Smooth muscle cell (in vitro differentiated cells): Measurements from ENCODE around the gene AQR. TPM values are rescaled to one million over a fixed set of nuclear protein-coding genes. Genes with fewer than 3 reads are reported as not detected.

ENCODE experiments used
- DNase-seq: peaks from one replicate; lab custom pipeline; 2025; ENCODE audit not compliant: unreplicated experiment; lab: John Stamatoyannopoulos, UW
- H2AFZ ChIP-seq: fragments of 200-600 bp; sonication (generic); 2 replicates; pipeline ENCODE4 v1.6.0; 2016; ENCODE audit warnings: antibody characterized with exemption, low read depth, mild to moderate bottlenecking
- H3F3A ChIP-seq: fragments of 200-600 bp; sonication (generic); 2 replicates; pipeline ENCODE4 v1.6.0; 2017; ENCODE audit warnings: antibody characterized with exemption, low read depth
- H3K27ac ChIP-seq: fragments of 200-600 bp; sonication (generic); 2 replicates; pipeline ENCODE4 v1.5.1; 2016; ENCODE audit warnings: low read depth, mild to moderate bottlenecking
- H3K27me3 ChIP-seq: fragments of 200-600 bp; sonication (generic); 2 replicates; pipeline ENCODE4 v1.6.1; 2016; ENCODE audit warnings: low read depth, mild to moderate bottlenecking
- H3K36me3 ChIP-seq: fragments of 200-600 bp; sonication (generic); 2 replicates; pipeline ENCODE4 v1.5.1; 2016; ENCODE audit warnings: low read depth
- H3K4me1 ChIP-seq: fragments of 200-600 bp; sonication (generic); 2 replicates; pipeline ENCODE4 v1.5.1; 2016; ENCODE audit warnings: low read depth
- H3K4me2 ChIP-seq: fragments of 200-600 bp; sonication (generic); 2 replicates; pipeline ENCODE4 v1.6.0; 2016; ENCODE audit warnings: mild to moderate bottlenecking
- H3K4me3 ChIP-seq: fragments of 200-600 bp; sonication (generic); 2 replicates; pipeline ENCODE4 v1.5.1; 2016; ENCODE audit warnings: mild to moderate bottlenecking
- H3K79me2 ChIP-seq: fragments of 200-600 bp; sonication (generic); 2 replicates; pipeline ENCODE4 v1.6.0; 2016; ENCODE audit warnings: low read depth, mild to moderate bottlenecking
- H3K9ac ChIP-seq: fragments of 200-600 bp; sonication (generic); 2 replicates; pipeline ENCODE4 v1.6.0; 2016; ENCODE audit warnings: low read depth
- H3K9me3 ChIP-seq: fragments of 200-600 bp; sonication (generic); replicated peaks from 2 replicates; pipeline ENCODE4 v1.5.1; 2016; ENCODE audit warnings: low read depth
- H4K20me1 ChIP-seq: fragments of 200-600 bp; sonication (generic); 2 replicates; pipeline ENCODE4 v1.6.0; 2016; ENCODE audit warnings: low read depth
- CTCF ChIP-seq: fragments of 200-600 bp; sonication (generic); IDR thresholded peaks from 2 replicates; pipeline ENCODE4 v1.5.1; 2017; ENCODE audit warnings: borderline replicate concordance, mild to moderate bottlenecking, antibody characterized with exemption; ENCODE audit not compliant: insufficient read depth, poor library complexity, severe bottlenecking
- WGBS: methylation state at CpG from one replicate; pipeline ENCODE4 v1.1.7; 2016; ENCODE audit warnings: low lambda C conversion rate; 5-methylcytosine and 5-hydroxymethylcytosine counted together
- polyA plus RNA-seq: library from polyadenylated mRNA; unstranded; fragments of >200 nt; fragmentation: Nextera tagmentation; extraction: Ambion mirVana; gene quantifications from 2 replicates; pipeline ENCODE4 v1.2.1, GENCODE V29; 2016
- total RNA-seq: library from RNA; depleted of rRNA; stranded (reverse); fragments of >200 nt; gene quantifications from 2 replicates; pipeline ENCODE4 v1.2.3, GENCODE V29; 2014

Gene AQR
- total and polyA plus RNA-seq, 2 experiments from 2014 or later, result 13.0 to 33.6 TPM

- H3K79me2 ChIP-seq, result peaks cover 48% of the 10 kb centered on the region
- H3K27me3 ChIP-seq, result no peaks in the 10 kb centered on the region
- no peaks in the 10 kb centered on the region for H3F3A ChIP-seq
- peak within 1 kb of the TSS; percentile 84 for H3K4me3 ChIP-seq
- H2AFZ ChIP-seq, result peak within 1 kb of the TSS; percentile 100
- DNase-seq, result peak; percentile 56
- peak within 1 kb of the TSS; percentile 96 for H3K9ac ChIP-seq
- peak within 1 kb of the TSS; percentile 96 for H3K27ac ChIP-seq
- peaks cover 21% of the 10 kb centered on the region for H3K4me1 ChIP-seq
- TF ChIP-seq CTCF, result no peak
- H3K9me3 ChIP-seq, result no peaks in the 10 kb centered on the region
- peak within 1 kb of the TSS; percentile 99 for H3K4me2 ChIP-seq
- no peaks in the 10 kb centered on the region for H3K36me3 ChIP-seq
- under 1% methylated on average over 60 of the region's 60 CpGs for WGBS
- peaks cover 37% of the 10 kb centered on the region for H4K20me1 ChIP-seq
These were observed 18.7 kb upstream of the AQR start, which contains the start of gene ZNF770 for GRCh38 chr15:34988027-34988902. Gene ZNF770, minus strand, starts transcription at chr15:34988287. Its CDS starts 4,853 bp downstream, at chr15:34983434.

- Histone ChIP-seq H3K4me2 (peak overlapping the region; percentile 99), H3F3A (no peaks in the 10 kb centered on the region), H3K27me3 (no peaks in the 10 kb centered on the region), H2AFZ (peak overlapping the region; percentile 100), H3K9ac (peak overlapping the region; percentile 96), H3K4me1 (peaks cover 21% of the 10 kb centered on the region), H3K27ac (peak overlapping the region; percentile 96), H3K9me3 (no peaks in the 10 kb centered on the region), H4K20me1 (peaks cover 43% of the 10 kb centered on the region), H3K79me2 (peaks cover 52% of the 10 kb centered on the region), H3K36me3 (no peaks in the 10 kb centered on the region), H3K4me3 (peak overlapping the region; percentile 84)
- WGBS, result under 1% methylated on average over 16 of the region's 16 CpGs
- TF ChIP-seq CTCF, result no peak
- no peak for DNase-seq
These were observed 18.1 kb upstream of the AQR start for GRCh38 chr15:34987609-34988026.

- H3K27ac ChIP-seq, result peak overlapping the region; percentile 96
- peaks cover 52% of the 10 kb centered on the region for H3K79me2 ChIP-seq
- no peak overlapping the region for H2AFZ ChIP-seq
- H3K9me3 ChIP-seq, result no peaks in the 10 kb centered on the region
- H3K4me1 ChIP-seq, result peaks cover 21% of the 10 kb centered on the region
- no peak for TF ChIP-seq CTCF
- H3K27me3 ChIP-seq, result no peaks in the 10 kb centered on the region
- H4K20me1 ChIP-seq, result peaks cover 43% of the 10 kb centered on the region
- 10% methylated on average over 9 of the region's 9 CpGs for WGBS
- peak overlapping the region; percentile 84 for H3K4me3 ChIP-seq
- H3K9ac ChIP-seq, result peak overlapping the region; percentile 96
- H3K4me2 ChIP-seq, result peak overlapping the region; percentile 99
- no peaks in the 10 kb centered on the region for H3F3A ChIP-seq
- no peak for DNase-seq
- no peaks in the 10 kb centered on the region for H3K36me3 ChIP-seq
These were observed 17.4 kb upstream of the AQR start for GRCh38 chr15:34986771-34987480.
